Endodermal cell (in vitro differentiated cells): Measurements from ENCODE around the gene ZNF292. TPM values are rescaled to one million over a fixed set of nuclear protein-coding genes. Genes with fewer than 3 reads are reported as not detected.

Experiments
- DNase-seq: peaks from one replicate; pipeline ENCODE4 v3.0.0-alpha.2; 2017
- H3K27ac ChIP-seq: 2 replicates; pipeline ENCODE4 v1.5.1; 2013; ENCODE audit warnings: mild to moderate bottlenecking, low read depth, low read length, moderate library complexity
- H3K27me3 ChIP-seq: 2 replicates; pipeline ENCODE4 v1.6.1; 2013; ENCODE audit warnings: mild to moderate bottlenecking, low read length, moderate library complexity; ENCODE audit not compliant: insufficient read depth, control insufficient read depth, poor library complexity, severe bottlenecking
- H3K36me3 ChIP-seq: 2 replicates; pipeline ENCODE4 v1.7.0; 2013; ENCODE audit warnings: mild to moderate bottlenecking, low read length, moderate library complexity; ENCODE audit not compliant: control insufficient read depth, insufficient read depth
- H3K4me1 ChIP-seq: one replicate; pipeline ENCODE4 v1.7.0; 2013; ENCODE audit warnings: low read length; ENCODE audit not compliant: control insufficient read depth, insufficient read depth
- H3K4me3 ChIP-seq: 2 replicates; pipeline ENCODE4 v1.5.1; 2013; ENCODE audit warnings: mild to moderate bottlenecking, low read length, moderate library complexity
- H3K9ac ChIP-seq: 2 replicates; pipeline ENCODE4 v1.6.1; 2013; ENCODE audit warnings: mild to moderate bottlenecking, low read length, moderate library complexity; ENCODE audit not compliant: poor library complexity, severe bottlenecking; ENCODE audit errors: extremely low read depth
- H3K9me3 ChIP-seq: 2 replicates; pipeline ENCODE4 v1.6.1; 2013; ENCODE audit warnings: mild to moderate bottlenecking, low read length, moderate library complexity; ENCODE audit not compliant: control insufficient read depth
- H3K27ac Mint-ChIP-seq: 2 replicates; pipeline ENCODE4 v1.8.0; 2020; ENCODE audit warnings: mixed read lengths
- H3K27me3 Mint-ChIP-seq: 2 replicates; pipeline ENCODE4 v1.8.0; 2021; ENCODE audit warnings: mild to moderate bottlenecking, mixed read lengths; ENCODE audit not compliant: insufficient read depth
- H3K36me3 Mint-ChIP-seq: 2 replicates; pipeline ENCODE4 v1.8.0; 2020; ENCODE audit warnings: low read depth, mixed read lengths
- H3K4me1 Mint-ChIP-seq: 2 replicates; pipeline ENCODE4 v1.8.0; 2020; ENCODE audit warnings: mixed read lengths
- H3K4me3 Mint-ChIP-seq: 2 replicates; pipeline ENCODE4 v1.8.0; 2020; ENCODE audit warnings: mild to moderate bottlenecking, moderate library complexity, mixed read lengths
- H3K9me3 Mint-ChIP-seq: 2 replicates; pipeline ENCODE4 v1.8.0; 2020; ENCODE audit warnings: mild to moderate bottlenecking, mixed read lengths
- WGBS, 2 experiments: methylation state at CpG; one replicate each; pipeline versions ENCODE4 v1.1.5 to v1.1.7; 2013; ENCODE audit warnings: missing lambda C conversion rate in 2 of 2, mixed read lengths in 1 of 2; ENCODE audit not compliant: insufficient coverage in 1 of 2, insufficient read length in 1 of 2; 5-methylcytosine and 5-hydroxymethylcytosine counted together
- long read RNA-seq, 4 experiments: library from polyadenylated mRNA in 2 of 4; library from RNA in 1 of 4; library from capped mRNA in 1 of 4; stranded (forward) in 3 of 4; unstranded in 1 of 4; transcript quantifications; one replicate each; pipeline ENCODE4 v2.0.0, GENCODE V29; 2020 to 2021; ENCODE audit warnings: inconsistent platforms in 1 of 4
- polyA plus RNA-seq, 2 experiments: library from polyadenylated mRNA; stranded (reverse); fragments of 50-300 nt; gene quantifications; one replicate each; pipeline ENCODE4 v1.2.3, GENCODE V29; 2013
- total RNA-seq, 2 donors: library from RNA; stranded (reverse); fragmentation: NEBNext Ultra II Directional in 1 of 2; extraction: Animal tissue kit (Norgen Biotek cat#: 25700) in 1 of 2; gene quantifications; 2 replicates in 1 of 2; 3 replicates in 1 of 2; pipeline ENCODE4 v1.2.1, GENCODE V29; 2021
- TF ChIP-seq, protein P1 (sequence below): fragments of 200-600 bp; sonication (generic); conservative IDR thresholded peaks from 2 replicates; pipeline ENCODE4 v1.5.0; 2021; ENCODE audit warnings: antibody characterized with exemption, mild to moderate bottlenecking

ZNF292 gene
- 10 to 100 TPM; 45.9 to 50.2 TPM for total RNA-seq
- 23.8 TPM for polyA plus RNA-seq (2013, experiment 1 of 2)
- polyA plus RNA-seq (2013, experiment 2 of 2), result 25.2 TPM
- long read RNA-seq, experiment 1, partial matches to known transcripts, result 0 of 6 reads
- long read RNA-seq, experiment 1, other reads (novel, unspliced or antisense), result 6 of 6 reads
- long read RNA-seq, experiment 2, full-length matches to known transcripts, result 6 of 28 reads
- long read RNA-seq, experiment 2, partial matches to known transcripts, result 1 of 28 reads
- long read RNA-seq, experiment 2, other reads (novel, unspliced or antisense), result 21 of 28 reads
- long read RNA-seq, experiment 3, full-length matches to known transcripts, result 12 of 38 reads
- long read RNA-seq, experiment 3, partial matches to known transcripts, result 6 of 38 reads
- long read RNA-seq, experiment 3, other reads (novel, unspliced or antisense), result 20 of 38 reads
- long read RNA-seq, experiment 4, full-length matches to known transcripts, result 2 of 6 reads
- long read RNA-seq, experiment 4, partial matches to known transcripts, result 3 of 6 reads
- long read RNA-seq, experiment 4, other reads (novel, unspliced or antisense), result 1 of 6 reads

DNA sequence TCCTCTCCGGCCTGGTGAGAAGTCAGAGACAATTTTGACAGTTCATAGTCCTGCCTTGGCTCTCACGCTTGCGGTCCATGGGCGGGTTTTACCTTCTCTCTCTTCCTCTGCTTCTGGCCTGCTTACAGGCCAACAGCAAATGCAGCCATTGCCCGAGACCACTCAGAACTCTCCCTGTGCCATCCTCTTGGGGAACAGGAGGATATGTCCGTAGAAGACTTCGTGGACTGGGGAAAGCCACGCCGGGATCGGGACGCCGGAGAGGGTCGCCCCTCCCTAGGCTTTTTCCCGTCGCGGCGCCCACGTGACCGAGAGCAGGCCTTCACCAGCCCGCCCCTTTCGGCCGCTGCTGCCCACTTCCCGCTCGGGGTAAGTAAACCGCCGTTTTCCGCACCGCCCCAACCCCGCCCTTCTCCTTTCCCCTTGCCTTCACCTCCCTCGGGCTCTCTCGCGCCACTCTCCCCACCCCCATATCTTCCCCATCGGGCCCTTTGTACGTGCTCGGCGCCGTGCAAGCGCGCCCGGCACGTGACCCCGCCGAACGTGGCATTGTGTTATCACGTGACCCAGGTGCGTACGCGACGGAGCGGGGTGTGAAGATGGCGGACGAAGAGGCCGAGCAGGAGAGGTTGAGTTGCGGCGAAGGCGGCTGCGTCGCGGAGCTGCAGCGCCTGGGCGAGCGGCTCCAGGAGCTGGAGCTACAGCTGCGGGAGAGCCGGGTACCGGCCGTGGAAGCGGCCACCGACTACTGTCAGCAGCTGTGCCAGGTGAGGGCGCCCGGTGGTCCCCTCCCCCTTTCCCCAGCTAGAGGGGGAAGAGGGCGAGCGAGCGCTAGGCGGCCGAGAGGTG, at the start of gene ZNF292:
Gene ZNF292, plus strand, starts transcription at position 573 of the 849 bp plus-strand sequence. Its CDS starts 27 bp downstream, at position 600.
- Histone ChIP-seq H3K9ac (peak within 1 kb of the TSS; percentile 96), H3K9me3 (peaks cover 4% of the 10 kb centered on the region), H3K27ac (peak within 1 kb of the TSS; percentile 95), H3K4me3 (peak within 1 kb of the TSS; percentile 100), H3K4me1 (no peaks in the 10 kb centered on the region), H3K36me3 (peaks cover 23% of the 10 kb centered on the region), H3K27me3 (peaks cover 5% of the 10 kb centered on the region)
- H3K9me3 Mint-ChIP-seq, result no peaks in the 10 kb centered on the region
- DNase-seq, result peak; percentile 99
- H3K27ac Mint-ChIP-seq, result peak within 1 kb of the TSS; percentile 99
- peaks cover 19% of the 10 kb centered on the region for H3K4me1 Mint-ChIP-seq
- 0% methylated on average over 24 to 75 of the region's 75 CpGs for WGBS, 2 experiments
- H3K27me3 Mint-ChIP-seq, result peaks cover 23% of the 10 kb centered on the region
- TF ChIP-seq, protein P1, sequence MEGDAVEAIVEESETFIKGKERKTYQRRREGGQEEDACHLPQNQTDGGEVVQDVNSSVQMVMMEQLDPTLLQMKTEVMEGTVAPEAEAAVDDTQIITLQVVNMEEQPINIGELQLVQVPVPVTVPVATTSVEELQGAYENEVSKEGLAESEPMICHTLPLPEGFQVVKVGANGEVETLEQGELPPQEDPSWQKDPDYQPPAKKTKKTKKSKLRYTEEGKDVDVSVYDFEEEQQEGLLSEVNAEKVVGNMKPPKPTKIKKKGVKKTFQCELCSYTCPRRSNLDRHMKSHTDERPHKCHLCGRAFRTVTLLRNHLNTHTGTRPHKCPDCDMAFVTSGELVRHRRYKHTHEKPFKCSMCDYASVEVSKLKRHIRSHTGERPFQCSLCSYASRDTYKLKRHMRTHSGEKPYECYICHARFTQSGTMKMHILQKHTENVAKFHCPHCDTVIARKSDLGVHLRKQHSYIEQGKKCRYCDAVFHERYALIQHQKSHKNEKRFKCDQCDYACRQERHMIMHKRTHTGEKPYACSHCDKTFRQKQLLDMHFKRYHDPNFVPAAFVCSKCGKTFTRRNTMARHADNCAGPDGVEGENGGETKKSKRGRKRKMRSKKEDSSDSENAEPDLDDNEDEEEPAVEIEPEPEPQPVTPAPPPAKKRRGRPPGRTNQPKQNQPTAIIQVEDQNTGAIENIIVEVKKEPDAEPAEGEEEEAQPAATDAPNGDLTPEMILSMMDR, result no peak
- H3K4me3 Mint-ChIP-seq, result peak within 1 kb of the TSS; percentile 96
- peaks cover 9% of the 10 kb centered on the region for H3K36me3 Mint-ChIP-seq

DNA sequence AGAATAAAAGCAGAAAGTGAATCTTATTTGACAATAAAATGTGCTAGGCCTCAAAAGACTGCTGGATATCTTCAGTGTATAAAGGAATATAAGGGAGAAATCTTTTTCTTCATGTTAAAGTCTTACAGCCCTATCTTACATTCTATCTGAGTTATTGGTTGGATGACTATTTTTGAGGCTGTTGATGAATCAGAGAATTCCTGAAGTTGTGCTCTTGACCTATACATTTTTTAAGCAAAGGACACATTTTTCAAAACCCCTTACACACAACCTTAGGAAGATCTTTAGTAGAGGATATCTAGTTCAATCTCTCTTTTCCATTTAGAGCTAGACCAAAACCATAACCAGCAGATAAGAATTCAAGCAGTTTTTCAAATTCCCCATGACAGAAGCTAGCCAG, 49.5 kb upstream of the ZNF292 start:
- H3K27me3 Mint-ChIP-seq, result peaks cover 2% of the 10 kb centered on the region
- TF ChIP-seq, protein P1, result no peak
- Histone ChIP-seq H3K36me3 (no peaks in the 10 kb centered on the region), H3K4me3 (no peak overlapping the region), H3K4me1 (peaks cover 3% of the 10 kb centered on the region), H3K9me3 (no peaks in the 10 kb centered on the region), H3K9ac (no peak overlapping the region), H3K27ac (no peak overlapping the region), H3K27me3 (peaks cover 4% of the 10 kb centered on the region)
- no peak for DNase-seq
- no peaks in the 10 kb centered on the region for H3K36me3 Mint-ChIP-seq
- peaks cover 3% of the 10 kb centered on the region for H3K9me3 Mint-ChIP-seq
- H3K4me1 Mint-ChIP-seq, result no peaks in the 10 kb centered on the region
- no peak overlapping the region for H3K4me3 Mint-ChIP-seq
- no peak overlapping the region for H3K27ac Mint-ChIP-seq

DNA sequence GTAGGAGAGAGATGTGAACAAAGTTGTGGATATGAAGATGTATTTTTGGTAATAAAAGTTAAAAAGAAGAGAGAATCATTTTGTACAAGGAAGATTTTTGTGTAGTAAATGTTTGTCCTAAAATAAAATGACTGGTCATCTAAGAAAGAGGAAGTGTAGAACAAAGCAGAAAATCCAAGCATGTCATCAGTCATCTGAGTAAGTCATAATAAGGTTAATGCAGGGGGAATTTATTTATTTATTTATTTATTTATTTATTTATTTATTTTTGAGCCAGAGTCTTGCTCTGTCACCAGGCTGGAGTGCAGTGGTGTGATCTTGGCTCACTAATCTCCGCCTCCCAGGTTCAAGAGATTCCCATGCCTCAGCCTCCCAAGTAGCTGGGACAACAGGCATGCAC, 44.7 kb upstream of the ZNF292 start:
- Histone ChIP-seq H3K4me3 (no peak overlapping the region), H3K27ac (no peak overlapping the region), H3K27me3 (no peaks in the 10 kb centered on the region), H3K4me1 (no peaks in the 10 kb centered on the region), H3K9me3 (no peaks in the 10 kb centered on the region), H3K9ac (no peak overlapping the region), H3K36me3 (no peaks in the 10 kb centered on the region)
- Mint-ChIP-seq H3K36me3 (no peaks in the 10 kb centered on the region), H3K9me3 (peaks cover 3% of the 10 kb centered on the region), H3K4me3 (no peak overlapping the region), H3K4me1 (peaks cover under 1% of the 10 kb centered on the region), H3K27me3 (peaks cover 2% of the 10 kb centered on the region), H3K27ac (no peak overlapping the region)
- WGBS, 2 experiments, result 92 to 93% methylated on average over 1 of the region's 1 CpG
- TF ChIP-seq, protein P1, result no peak
- DNase-seq, result no peak
